ENCODE data around the gene CCDC6.
A peak's percentile ranks its signal among the peaks of the same experiment; 100 is the strongest.
"Not testable (repeated sequence)": the region's sequence is repeated elsewhere in the genome, so short reads cannot be mapped to it uniquely, and the experiment has no call there.

CCDC6 gene

DNA sequence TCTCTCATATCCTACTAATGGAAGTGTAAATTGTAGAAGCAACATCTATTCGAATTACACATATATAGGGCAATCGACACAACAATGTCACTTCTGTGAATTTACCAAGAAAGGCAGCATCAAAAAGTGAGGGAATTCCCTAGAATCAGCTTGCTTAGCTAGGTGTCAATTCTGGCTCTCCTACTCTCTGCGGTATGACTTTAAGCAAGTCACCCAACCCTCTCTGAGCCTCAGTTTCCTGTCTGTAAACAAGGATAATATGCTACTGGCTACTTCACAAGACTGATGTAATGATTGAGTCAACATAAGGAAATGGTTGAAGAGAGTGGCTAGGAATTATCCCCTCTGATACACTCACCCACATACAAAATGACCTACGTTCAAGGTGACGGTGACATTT is 19.4 kb downstream of the CCDC6 start:
- in situ Hi-C loops (cut with MboI; ENCODE audit: low pct_unique_long_range_greater_than_20kb, low sequenced_read_pairs) = no loop called here
- no peak for DNase-seq

DNA sequence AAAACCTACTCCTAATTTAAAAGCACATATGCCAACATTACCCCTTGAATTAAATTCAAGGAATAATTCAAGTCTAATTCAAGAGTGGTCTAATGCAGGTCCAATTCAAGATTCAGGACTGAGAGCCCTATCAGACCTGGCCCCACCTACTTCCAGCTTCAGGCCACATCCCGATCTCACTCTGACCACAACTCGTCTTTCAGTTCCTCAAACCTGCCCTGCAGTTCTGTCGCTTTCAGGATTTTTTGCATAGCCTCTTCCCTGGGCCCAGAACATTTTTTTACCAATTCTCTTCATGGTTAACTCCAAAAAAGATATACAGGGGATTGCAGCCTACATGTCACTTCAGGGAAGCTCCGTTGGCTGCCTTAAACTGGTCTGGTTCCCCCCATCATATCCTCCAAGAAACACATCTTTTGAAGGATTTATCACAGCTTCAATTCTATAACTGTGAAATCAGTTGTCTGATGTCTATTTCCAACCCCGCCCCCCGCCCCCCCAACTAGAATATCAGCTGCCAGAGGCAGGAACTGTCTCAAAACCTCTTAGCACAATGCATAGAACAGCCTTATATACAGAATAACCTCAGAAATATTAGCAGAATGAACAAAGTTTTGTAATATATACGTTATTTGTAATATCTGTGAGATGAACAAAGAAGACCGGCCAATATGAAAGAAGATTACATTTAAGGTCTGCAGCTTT is 20.8 kb downstream of the CCDC6 start:
- peak; percentile 86 for DNase-seq
- in situ Hi-C loops (cut with MboI; ENCODE audit: low pct_unique_long_range_greater_than_20kb, low sequenced_read_pairs) = no loop called here

DNA sequence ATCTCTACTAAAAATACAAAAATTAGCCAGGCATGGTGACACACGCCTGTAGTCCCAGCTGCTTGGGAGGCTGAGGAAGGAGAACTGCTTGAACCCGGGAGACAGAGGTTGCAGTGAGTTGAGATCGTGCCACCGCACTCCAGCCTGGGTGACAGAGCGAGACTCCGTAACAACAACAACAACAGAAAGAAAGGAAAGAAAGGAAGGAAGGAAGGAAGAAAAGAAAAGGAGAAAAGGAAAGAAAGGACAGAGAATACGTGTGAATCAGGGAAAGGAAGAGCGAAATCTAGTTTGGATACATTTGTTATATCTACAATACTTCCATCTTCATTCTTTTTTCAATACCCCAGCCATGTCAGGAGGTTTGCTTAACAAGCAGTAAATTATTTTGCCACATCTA is 21.5 kb downstream of the CCDC6 start:
- not testable (repeated sequence) for DNase-seq

DNA sequence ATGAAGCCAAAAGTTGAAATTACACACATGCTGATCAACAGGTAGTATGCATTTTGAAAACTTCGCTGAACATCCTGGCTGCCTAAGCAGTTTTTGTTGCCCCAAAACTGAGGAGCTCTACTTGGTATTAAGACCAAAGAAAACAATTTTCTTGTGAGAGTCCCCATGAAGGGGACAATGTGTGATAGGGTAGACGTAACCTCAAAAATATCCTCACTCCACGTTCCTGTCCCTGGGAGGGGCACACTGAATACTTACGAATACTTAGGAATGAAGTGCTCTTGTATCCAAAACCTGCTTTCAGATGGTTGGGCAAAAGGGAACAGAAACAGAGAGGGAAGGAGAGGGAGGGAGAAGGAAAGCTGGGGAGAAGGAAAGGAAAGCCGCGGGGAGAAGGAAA is 24.7 kb downstream of the CCDC6 start:
- no peak for DNase-seq
- in situ Hi-C loops (cut with MboI; ENCODE audit: low pct_unique_long_range_greater_than_20kb, low sequenced_read_pairs) = no loop called here

More for the DNA sequence above, 21.5 kb downstream of the CCDC6 start:
- in situ Hi-C loops (cut with MboI; ENCODE audit: low pct_unique_long_range_greater_than_20kb, low sequenced_read_pairs) = not testable (repeated sequence)

DNA sequence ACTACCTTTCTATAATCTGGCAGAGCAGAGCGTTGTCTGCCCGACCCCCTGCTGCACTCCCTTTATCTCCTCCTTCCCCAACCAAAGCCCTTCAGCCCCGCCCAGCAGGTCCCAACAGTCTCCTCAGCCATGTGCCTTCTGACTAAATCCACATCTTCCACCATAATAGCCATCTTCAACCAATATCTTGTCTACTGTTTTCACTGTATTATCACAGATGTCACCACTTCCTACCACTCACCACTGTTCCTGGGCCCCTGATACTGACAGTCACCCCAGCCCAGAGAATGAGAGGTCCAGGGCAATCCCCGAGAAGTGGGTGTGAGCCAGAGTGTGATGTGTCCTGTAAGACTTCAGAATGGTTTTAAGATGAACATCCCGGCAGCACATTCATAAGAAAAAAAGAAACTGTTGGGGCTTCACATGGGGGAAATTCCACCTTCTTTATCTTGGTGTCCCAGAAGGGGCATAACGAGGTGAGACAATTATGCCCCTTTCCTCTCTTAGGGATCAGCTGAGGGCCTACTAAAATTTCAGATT is 25.3 kb downstream of the CCDC6 start:
- DNase-seq = no peak

DNA sequence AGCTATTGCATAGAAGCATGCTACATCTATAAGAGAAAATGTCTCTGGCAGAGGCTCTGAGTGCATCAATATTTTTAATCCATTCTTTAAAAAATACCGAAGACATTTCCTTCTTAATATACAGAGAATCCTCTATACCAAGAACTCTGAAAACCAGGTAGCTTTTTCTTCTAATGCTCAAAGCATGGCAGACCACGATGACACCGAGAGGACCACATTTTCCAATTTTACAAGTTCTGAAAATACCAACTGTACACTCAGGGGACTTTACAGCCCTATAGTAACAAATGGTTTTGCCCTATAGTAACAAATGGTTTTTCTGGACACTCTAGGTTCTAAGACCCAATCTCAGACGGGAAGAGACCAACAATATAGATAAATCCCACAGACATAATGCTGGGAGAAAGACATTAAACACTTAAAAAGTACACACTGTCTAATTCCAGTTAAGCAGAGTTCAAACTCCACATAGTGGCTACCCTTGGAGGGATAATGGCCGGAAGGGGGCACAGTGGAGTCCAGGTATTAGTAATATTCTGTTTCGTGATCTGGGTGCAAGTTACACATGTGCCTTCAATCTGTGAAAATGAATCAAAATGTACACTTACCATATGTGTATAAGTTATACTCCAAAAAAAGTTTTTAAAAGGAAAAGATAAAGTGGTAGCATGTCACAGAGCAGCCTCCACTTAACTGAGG is 26.2 kb downstream of the CCDC6 start:
- in situ Hi-C loops (cut with MboI; ENCODE audit: low pct_unique_long_range_greater_than_20kb, low sequenced_read_pairs) = no loop called here
- no peak for DNase-seq

More for the DNA sequence above, 25.3 kb downstream of the CCDC6 start:
- in situ Hi-C loops (cut with MboI; ENCODE audit: low pct_unique_long_range_greater_than_20kb, low sequenced_read_pairs) = no loop called here

DNA sequence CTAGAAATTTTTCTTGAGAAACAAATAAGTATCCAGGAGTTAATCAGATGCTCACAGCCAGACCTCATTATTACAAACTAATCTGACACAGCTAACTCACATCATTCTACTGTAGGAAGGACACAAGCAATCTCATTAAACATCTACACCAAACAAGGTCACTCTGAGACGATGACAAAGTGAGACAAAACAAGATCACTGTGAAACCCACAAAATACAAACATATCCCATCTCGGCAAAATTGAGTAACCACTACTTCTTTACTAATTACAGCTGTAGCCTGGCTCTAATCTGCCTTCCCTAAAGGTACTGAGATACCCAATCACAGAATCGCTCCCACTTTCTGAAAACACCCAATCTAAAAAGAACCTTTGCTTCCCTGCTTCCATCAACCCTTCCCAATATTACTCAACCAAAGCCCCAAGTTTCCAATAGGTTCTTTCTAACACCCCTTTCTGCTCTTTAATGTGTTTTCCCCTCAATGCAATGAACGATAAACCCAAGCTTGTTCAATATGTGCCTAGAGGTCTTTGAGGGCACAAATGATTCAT is 26.9 kb downstream of the CCDC6 start:
- DNase-seq = no peak
- in situ Hi-C loops (cut with MboI; ENCODE audit: low pct_unique_long_range_greater_than_20kb, low sequenced_read_pairs) = no loop called here

DNA sequence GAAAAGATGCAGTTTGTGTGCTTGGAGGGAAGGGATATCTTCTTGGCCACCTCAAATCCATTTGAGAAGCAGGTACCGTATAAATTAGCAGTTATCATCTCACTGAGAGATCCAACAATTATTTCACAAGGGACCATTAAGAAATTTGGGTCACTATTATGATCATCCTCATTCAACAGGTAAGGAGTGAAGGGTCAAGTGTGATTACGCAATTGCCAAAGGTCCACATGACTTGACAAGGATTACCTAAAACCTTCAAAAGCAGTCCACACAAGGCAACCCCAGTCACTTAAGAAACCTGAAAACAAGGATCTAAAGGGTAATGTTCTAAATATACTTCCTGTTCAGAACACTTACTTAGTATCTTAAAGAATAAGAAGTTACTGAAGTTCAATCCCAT is 27.4 kb downstream of the CCDC6 start:
- DNase-seq = no peak
- in situ Hi-C loops (cut with MboI; ENCODE audit: low pct_unique_long_range_greater_than_20kb, low sequenced_read_pairs) = no loop called here

DNA sequence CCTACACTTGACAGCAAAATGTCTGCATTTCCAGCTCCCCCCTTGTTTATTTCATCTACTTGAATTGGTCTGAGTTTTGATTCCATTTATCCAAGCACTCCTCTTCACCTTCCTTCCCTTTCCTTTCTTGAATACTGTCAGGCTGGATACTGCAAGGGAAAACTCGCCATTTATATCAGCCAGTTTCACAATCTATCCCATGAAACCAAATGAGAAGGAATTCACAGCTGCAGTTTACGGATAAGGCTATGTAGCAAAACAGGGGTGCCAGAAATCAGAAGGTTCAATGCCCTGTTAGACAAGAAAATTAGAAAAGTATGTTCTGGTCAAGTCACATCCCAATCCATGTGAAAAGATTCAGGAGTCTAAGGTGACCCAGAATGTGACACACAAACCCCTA is 28.1 kb downstream of the CCDC6 start:
- in situ Hi-C loops (cut with MboI; ENCODE audit: low pct_unique_long_range_greater_than_20kb, low sequenced_read_pairs) = no loop called here
- no peak for DNase-seq

DNA sequence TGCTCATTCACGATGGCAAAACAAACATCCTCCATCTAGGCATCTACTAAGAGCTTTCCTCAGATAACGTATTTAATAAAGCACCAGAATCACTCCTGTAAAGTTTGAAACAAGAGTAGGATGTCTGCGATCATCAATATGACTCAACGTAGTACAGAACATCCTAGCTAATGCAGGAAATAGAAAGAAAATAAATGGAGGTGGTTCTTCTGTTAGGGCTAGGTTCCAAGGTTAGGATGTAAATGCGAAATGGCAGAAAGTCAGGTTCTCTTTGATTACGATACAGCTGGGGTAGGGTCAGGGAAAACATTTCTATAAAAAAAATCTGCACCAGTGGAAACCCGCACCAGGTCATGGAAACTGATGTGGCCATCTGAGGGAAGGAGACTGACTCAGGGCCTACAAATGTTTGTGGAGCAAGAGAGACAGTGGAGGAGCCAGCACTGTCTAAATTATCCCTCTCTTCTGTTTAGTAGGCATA is 29.1 kb downstream of the CCDC6 start:
- in situ Hi-C loops (cut with MboI; ENCODE audit: low pct_unique_long_range_greater_than_20kb, low sequenced_read_pairs) = no loop called here
- DNase-seq = no peak

DNA sequence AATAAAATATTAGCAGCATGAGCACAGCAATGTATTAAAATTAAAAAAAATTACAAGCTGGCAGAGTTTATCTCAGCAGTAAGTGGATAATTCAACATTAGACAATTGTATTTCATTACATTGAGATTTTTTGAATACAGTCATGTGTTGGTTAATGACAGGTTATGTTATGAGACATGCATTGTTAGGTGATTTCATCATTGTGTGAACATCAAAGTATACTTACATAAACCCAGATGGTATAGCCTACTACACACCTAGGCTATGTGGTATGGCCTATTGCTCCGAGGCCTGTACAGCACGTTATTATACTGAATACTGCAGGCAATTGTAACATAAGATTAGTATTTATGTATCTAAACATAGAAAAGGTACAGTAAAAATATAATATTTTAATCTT is 29.7 kb downstream of the CCDC6 start:
- in situ Hi-C loops (cut with MboI; ENCODE audit: low pct_unique_long_range_greater_than_20kb, low sequenced_read_pairs) = no loop called here

DNA sequence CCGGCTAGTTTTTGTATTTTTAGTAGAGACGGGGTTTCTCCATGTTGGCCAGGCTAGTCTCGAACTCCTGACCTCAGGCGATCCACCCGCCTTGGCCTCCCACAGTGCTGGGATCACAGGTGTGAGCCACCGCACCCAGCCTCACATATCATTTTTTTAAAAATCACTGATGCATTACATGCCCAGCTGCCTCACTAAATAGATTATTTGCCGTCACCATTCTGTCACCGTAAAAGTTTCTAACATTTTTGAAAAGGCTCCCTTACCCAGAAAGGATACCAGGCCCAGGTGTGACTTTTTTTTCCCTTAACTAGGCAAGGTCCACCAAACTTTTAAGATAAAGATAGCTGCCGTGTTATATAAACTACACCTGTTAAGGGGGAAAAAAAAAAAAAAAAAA is 30.1 kb downstream of the CCDC6 start:
- in situ Hi-C loops (cut with MboI; ENCODE audit: low pct_unique_long_range_greater_than_20kb, low sequenced_read_pairs); DNase-seq: not testable (repeated sequence)

More for the DNA sequence above, 29.7 kb downstream of the CCDC6 start:
- no peak for DNase-seq

DNA sequence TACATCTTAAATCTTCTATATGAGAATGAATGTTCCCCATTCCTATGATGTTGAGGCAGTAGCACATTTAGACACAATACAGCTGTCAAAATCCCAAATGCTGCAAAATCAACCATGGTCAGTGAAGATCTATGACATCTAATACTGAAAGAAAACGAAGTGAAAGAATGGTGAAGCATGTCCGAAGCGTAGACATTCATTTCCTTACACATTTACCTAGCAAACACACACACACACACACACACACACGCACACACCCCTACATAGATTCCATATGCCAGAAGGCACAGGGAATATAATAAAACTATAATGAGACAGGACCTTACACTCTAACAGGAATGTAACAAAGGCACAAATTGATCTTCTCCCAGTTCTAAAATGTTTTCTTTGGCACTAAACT is 32.5 kb downstream of the CCDC6 start:
- in situ Hi-C loops (cut with MboI; ENCODE audit: low pct_unique_long_range_greater_than_20kb, low sequenced_read_pairs) = no loop called here
- no peak for DNase-seq

DNA sequence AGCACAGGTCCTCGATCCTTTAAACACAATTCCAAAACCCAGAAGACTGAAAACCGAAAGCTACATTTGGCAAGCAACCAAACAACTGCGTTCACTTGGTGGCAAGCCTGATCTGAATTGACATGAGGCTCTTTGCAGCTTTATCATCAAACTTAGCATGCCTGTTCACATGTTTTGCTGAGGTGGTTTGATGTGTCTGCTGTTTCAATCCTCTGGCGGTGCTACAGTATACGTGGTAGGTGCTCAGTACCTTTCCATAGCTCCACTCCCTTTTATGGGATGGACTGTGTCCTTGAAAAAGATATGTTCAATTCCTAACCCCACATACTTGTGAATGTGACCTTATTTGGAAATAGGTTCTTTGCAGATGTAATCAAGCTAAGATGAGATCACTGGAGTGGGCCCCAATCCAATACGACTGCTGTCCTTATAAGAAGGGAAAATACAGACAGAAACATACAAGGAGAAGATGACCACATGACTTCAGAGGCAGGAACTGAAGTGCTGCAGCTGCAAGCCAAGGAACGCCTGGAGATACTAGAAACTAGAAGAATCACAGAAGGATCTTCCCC is 33.4 kb downstream of the CCDC6 start:
- in situ Hi-C loops (cut with MboI; ENCODE audit: low pct_unique_long_range_greater_than_20kb, low sequenced_read_pairs) = no loop called here
- DNase-seq = no peak

DNA sequence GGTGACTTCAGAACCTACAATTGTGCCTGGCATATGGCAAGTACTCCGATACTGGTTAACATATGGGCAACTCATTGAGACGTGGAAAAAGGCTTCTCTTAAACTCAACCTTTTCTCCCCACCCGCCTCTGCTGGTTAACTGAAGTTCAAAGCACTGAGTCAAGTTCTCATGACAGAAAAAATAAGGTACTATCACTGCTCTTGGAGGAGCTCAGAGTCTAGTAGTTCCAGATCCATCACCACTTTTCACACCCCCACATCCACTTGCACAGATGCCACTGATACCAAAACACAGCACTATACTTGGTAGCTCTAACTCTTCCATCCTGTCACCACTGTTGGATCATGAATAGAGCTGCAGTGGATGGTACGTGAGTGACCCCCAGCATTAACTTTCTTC is 36.2 kb downstream of the CCDC6 start:
- DNase-seq = no peak
- in situ Hi-C loops (cut with MboI; ENCODE audit: low pct_unique_long_range_greater_than_20kb, low sequenced_read_pairs) = no loop called here

DNA sequence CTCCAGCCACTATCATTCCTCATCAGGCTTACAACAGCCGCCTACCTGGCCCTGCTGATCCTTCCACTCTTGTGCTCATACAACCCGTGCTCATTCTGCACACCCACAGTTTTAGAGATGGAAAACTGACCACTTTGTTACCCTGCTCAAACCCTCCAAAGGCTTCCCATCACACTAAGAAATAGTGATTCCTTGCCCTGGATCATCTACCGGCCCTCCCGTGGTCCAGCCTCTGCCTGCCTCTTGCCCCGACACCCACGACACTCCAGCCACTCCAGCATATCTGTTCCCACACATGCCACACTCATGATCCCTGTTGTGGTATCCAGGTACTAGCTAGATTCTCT is 36.8 kb downstream of the CCDC6 start:
- no peak for DNase-seq
- in situ Hi-C loops (cut with MboI; ENCODE audit: low pct_unique_long_range_greater_than_20kb, low sequenced_read_pairs) = no loop called here

DNA sequence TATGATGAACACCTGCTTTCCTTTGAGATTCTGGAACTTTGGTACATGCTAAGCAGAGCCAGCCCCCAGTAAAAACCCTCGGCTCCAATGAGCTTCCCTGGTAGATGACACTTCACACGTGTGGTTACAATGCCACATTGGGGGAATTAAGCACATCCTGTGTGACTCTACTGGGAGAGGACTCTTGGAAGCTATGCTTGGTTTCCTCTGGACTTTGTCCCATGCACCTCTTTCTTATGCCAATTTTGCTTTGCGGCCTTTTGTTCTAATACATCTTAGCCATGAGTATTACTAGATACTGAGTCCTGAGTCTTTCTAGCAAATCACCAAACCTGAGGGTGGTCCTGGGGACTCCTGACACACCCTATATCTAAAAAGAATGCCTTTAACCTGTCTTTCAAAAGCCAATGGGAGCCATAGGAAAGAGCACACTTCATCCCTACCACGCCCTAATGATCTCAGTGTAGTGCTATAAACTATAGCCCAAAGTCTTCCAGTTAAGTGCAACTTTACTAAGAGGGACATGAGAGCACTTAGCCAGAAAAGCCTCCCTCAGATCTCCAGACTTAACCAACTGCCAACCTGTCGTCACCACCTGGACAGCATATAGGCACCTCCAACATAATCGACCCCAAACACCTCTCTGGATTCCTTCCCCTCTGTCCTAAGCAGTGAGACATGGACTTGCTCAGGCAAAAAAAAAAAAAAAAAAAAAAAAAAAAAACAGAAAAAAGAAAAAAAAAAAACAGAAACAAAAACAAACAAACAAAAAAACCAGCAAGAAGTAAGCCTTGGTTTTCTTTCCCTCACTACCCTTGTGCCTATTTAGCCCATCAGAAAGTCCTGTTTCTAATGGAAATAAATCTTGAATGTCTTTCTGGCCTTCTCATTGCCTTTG is 37.4 kb downstream of the CCDC6 start:
- no peak for DNase-seq
- in situ Hi-C loops (cut with MboI; ENCODE audit: low pct_unique_long_range_greater_than_20kb, low sequenced_read_pairs) = no loop called here

DNA sequence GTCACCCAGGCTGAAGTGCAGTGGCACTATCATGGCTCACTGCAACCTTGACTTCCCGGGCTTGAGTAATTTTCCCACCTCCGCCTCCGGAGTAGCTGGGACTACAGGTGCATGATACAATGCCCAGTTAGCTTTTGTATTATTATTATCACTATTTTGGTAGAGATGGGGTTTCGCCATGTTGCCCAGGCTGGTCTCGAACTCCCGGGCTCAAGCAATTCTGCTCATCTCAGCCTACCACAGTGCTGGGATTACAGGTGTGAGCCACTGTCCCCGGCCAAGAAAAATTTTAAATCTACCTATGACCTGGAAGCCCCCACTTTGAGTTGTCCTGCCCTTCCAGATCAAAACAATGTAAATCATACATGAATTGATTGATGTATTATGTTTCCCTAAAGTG is 38.8 kb downstream of the CCDC6 start:
- in situ Hi-C loops (cut with MboI; ENCODE audit: low pct_unique_long_range_greater_than_20kb, low sequenced_read_pairs) = no loop called here

DNA sequence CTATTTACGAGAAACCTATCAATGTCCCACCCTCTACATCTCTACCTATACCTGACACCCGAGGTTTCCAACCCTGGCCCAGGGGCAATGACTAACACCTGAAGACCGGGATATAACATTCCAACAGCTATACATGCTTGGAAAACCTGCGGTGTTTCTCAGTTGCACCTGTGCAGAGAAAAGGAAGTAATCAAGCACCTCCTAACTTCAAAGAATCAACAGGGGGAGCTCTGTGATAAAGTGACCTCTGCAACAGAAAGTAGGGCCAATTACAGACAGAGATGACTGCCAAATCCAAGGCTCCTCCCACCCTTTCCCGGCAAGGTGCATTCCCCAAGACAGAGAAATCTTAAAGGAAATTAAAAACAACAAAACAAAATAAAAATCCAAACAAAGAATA is 41.3 kb downstream of the CCDC6 start:
- DNase-seq = peak; percentile 46

More for the DNA sequence above, 38.8 kb downstream of the CCDC6 start:
- DNase-seq = no peak

More for the DNA sequence above, 41.3 kb downstream of the CCDC6 start:
- in situ Hi-C loops (cut with MboI; ENCODE audit: low pct_unique_long_range_greater_than_20kb, low sequenced_read_pairs) = no loop called here

Data from KBM-7 (cell line).